ENCODE data around the gene ADAMTS7. TPM values are rescaled to one million over a fixed set of nuclear protein-coding genes. Genes with fewer than 3 reads are reported as not detected.
"Not testable (repeated sequence)": the region's sequence is repeated elsewhere in the genome, so short reads cannot be mapped to it uniquely, and the experiment has no call there.

The ADAMTS7 gene
- total RNA-seq, 4 donors from 2014 or later: 0.59 to 2.1 (median 0.60) TPM

DNA sequence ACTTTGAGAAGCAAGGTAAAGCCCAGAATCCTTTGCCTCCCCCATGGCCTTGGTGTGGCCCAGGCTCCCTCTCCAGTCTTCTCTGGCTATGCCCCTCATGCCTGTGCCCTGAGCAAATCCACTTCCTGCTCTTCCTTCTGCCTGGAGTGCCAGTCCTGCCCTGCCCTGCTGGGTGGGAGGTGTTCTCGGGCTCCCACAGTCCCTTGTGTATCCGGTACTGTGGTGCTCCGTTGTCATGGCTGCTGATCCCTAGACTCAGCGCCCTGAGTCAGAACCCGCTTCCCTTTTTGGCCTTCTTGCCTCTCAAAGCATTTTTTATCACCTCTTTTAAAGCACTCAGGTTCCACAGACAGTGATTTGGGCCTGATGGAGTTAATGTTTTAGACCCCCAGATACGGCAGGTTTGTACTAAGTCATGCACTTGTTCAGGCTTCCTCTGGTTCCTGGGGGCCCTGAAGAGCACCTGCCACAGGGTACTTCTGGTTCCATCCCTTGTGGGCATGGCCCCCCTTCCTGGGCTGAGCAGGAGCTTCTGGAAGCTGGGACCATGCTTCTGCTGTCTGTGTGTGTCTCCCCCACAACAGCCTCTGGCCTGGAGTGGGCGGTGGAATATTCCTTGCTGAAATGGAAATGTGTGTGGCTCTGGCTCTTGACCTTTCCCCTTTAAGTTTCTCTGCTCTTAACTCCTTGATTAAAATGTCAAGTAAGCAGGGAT, 29.6 kb upstream of the ADAMTS7 start:
- intact Hi-C loops (cut with DNase I; ENCODE audit: low total_unique reads): no loop called here
- H3K4me3 ChIP-seq (ENCODE audit: low read depth, poor library complexity, severe bottlenecking): no peak overlapping the region
- TF ChIP-seq, protein P1, sequence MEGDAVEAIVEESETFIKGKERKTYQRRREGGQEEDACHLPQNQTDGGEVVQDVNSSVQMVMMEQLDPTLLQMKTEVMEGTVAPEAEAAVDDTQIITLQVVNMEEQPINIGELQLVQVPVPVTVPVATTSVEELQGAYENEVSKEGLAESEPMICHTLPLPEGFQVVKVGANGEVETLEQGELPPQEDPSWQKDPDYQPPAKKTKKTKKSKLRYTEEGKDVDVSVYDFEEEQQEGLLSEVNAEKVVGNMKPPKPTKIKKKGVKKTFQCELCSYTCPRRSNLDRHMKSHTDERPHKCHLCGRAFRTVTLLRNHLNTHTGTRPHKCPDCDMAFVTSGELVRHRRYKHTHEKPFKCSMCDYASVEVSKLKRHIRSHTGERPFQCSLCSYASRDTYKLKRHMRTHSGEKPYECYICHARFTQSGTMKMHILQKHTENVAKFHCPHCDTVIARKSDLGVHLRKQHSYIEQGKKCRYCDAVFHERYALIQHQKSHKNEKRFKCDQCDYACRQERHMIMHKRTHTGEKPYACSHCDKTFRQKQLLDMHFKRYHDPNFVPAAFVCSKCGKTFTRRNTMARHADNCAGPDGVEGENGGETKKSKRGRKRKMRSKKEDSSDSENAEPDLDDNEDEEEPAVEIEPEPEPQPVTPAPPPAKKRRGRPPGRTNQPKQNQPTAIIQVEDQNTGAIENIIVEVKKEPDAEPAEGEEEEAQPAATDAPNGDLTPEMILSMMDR (IDR thresholded peaks at IDR 0.05): no peak
- TF ChIP-seq POLR2A (IDR thresholded peaks at IDR 0.05): no peak
- DNase-seq (ENCODE audit: low spot score in 2 of 2): peak in 1 of 2 donors; percentile 16
- 65 to 67% methylated on average over 7 of the region's 7 CpGs for WGBS, 2 donors

DNA sequence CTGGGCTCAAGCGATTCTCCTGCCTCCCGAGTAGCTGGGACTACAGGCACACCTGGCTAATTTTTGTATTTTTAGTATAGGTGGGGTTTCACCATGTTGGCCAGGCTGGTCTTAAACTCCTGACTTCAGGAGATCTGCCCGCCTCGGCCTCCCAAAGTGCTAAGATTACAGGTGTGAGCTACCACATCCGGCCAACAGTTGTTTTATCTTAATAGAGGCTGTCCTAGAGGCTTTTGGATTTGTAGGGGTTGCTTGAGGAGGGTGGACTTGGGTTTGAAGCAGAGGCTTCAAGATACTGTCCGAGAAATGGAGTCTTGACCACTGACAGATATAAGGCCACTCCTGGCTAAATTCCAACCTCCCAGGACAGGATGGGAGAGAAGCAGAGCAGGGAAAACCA, 27.9 kb upstream of the ADAMTS7 start:
- DNase-seq (ENCODE audit: low spot score in 2 of 2); H3K4me3 ChIP-seq (ENCODE audit: low read depth, poor library complexity, severe bottlenecking); intact Hi-C loops (cut with DNase I; ENCODE audit: low total_unique reads): not testable (repeated sequence)
- 80 to 92% methylated on average over 6 of the region's 6 CpGs for WGBS, 2 donors

DNA sequence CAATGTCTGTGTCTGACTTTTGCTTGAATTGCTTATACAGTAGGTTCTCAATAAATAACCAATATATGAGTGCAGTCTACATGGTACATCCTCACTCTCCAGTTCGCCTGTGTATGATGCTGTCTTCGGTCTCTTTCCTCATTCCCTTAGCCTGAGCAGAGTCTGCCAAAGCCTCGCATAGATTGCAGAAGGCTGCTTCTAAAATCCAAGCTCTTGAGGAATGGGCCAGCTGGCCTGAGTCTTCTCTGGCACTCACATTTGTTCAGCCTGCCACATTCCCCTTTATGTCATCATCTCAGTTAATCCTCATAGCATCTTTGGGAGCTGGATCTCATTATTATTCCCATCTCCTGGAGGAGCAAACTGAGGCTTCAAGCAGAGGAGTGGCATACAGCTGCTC, 27.2 kb upstream of the ADAMTS7 start:
- no peak overlapping the region for H3K4me3 ChIP-seq (ENCODE audit: low read depth, poor library complexity, severe bottlenecking)
- intact Hi-C loops (cut with DNase I; ENCODE audit: low total_unique reads): no loop called here
- no peak for TF ChIP-seq POLR2A (IDR thresholded peaks at IDR 0.05)
- TF ChIP-seq, protein P1 (IDR thresholded peaks at IDR 0.05): no peak
- WGBS, 2 donors: 47 to 59% methylated on average over 3 of the region's 3 CpGs
- peak in 1 of 2 donors; percentile 30 for DNase-seq (ENCODE audit: low spot score in 2 of 2)

DNA sequence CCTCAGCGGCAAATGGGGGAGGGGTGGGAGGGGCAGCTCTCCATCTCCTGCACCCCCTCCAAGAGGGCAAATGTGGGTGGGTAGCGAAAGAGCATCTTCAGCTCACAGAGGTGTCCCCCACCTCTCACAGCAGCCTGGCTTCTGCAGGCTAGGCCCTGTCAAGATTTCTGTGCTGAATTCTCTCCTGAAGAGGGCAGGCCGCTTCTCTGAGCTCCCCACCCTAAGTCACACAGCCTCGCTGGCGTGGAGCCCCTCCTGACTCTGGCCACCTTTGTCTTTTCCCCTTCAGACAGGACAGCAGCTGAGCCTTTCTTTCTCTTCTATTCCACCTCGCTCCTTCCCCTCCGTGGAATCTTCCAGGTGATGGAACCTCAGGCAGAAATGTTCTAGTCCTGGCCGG, 26.3 kb upstream of the ADAMTS7 start:
- WGBS, 2 donors: 89 to 90% methylated on average over 8 of the region's 8 CpGs
- TF ChIP-seq, protein P1 (IDR thresholded peaks at IDR 0.05): no peak
- no peak for TF ChIP-seq POLR2A (IDR thresholded peaks at IDR 0.05)
- no peak overlapping the region for H3K4me3 ChIP-seq (ENCODE audit: low read depth, poor library complexity, severe bottlenecking)
- DNase-seq (ENCODE audit: low spot score in 2 of 2): no peak
- intact Hi-C loops (cut with DNase I; ENCODE audit: low total_unique reads): no loop called here

DNA sequence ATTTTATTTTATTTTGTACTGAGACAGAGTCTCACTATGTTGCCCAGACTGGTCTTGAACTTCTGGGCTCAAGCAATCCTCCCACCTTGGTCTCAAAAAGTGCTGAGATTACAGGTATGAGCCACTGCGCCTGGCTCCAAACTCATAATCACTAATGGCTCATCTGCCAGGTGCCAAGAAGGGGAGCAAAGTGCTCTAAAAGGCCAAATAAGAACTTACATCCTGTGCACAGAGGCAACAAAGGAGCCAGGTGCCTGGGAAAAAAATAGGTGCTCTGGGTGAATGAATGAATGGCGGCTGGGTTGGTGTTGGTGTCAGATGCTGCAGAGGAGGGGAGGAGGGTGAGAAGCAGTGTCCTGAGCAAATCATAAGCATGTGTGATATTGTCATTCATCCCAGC, 25.9 kb upstream of the ADAMTS7 start:
- WGBS, 2 donors: 60 to 80% methylated on average over 2 of the region's 2 CpGs

DNA sequence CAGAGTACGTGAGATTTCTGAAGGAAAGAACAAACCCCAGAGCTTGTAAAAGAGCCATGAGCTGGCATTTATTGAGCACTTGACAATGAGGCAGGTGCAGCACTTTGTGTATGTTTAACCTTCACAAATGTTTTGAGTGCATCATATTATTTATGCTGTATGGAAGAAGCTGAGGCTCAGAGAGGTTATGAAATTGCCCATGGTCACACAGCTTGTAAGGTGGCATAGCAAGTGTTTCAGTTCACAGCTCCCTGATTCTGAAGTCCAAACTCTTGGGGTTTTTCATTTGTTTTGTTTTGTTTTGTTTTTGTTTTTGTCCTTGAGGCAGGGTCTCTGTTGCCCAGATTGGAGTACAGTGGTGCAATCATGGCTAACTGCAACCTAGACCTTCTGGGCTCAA, 25.1 kb upstream of the ADAMTS7 start:
- WGBS, 2 donors: 92 to 94% methylated on average over 1 of the region's 1 CpG
- intact Hi-C loops (cut with DNase I; ENCODE audit: low total_unique reads): no loop called here
- TF ChIP-seq, protein P1 (IDR thresholded peaks at IDR 0.05): no peak
- TF ChIP-seq POLR2A (IDR thresholded peaks at IDR 0.05): no peak
- H3K4me3 ChIP-seq (ENCODE audit: low read depth, poor library complexity, severe bottlenecking): no peak overlapping the region
- no peak for DNase-seq (ENCODE audit: low spot score in 2 of 2)

More for the DNA sequence above, 25.9 kb upstream of the ADAMTS7 start:
- H3K4me3 ChIP-seq (ENCODE audit: low read depth, poor library complexity, severe bottlenecking): no peak overlapping the region
- intact Hi-C loops (cut with DNase I; ENCODE audit: low total_unique reads): no loop called here
- no peak for DNase-seq (ENCODE audit: low spot score in 2 of 2)
- TF ChIP-seq, protein P1 (IDR thresholded peaks at IDR 0.05): no peak
- no peak for TF ChIP-seq POLR2A (IDR thresholded peaks at IDR 0.05)
